Progenitor cell of endocrine pancreas (in vitro differentiated cells): Measurements from ENCODE around the gene NCAM2. TPM values are rescaled to one million over a fixed set of nuclear protein-coding genes. Genes with fewer than 3 reads are reported as not detected.

ENCODE experiments used
- DNase-seq: peaks from one replicate; pipeline ENCODE4 v3.0.0; 2021; ENCODE audit warnings: low spot score; ENCODE audit not compliant: unreplicated experiment
- H3K27ac Mint-ChIP-seq: 2 replicates; pipeline ENCODE4 v1.8.0; 2021; ENCODE audit warnings: mild to moderate bottlenecking, moderate library complexity, mixed read lengths
- H3K27me3 Mint-ChIP-seq: 2 replicates; pipeline ENCODE4 v1.8.0; 2021; ENCODE audit warnings: mixed read lengths
- H3K36me3 Mint-ChIP-seq: 2 replicates; pipeline ENCODE4 v1.8.0; 2022; ENCODE audit warnings: mixed read lengths; ENCODE audit not compliant: insufficient read depth
- H3K4me1 Mint-ChIP-seq: 2 replicates; pipeline ENCODE4 v1.8.0; 2021; ENCODE audit warnings: low read depth, mixed read lengths
- H3K4me3 Mint-ChIP-seq: 2 replicates; pipeline ENCODE4 v1.8.0; 2021; ENCODE audit warnings: low read depth, mild to moderate bottlenecking, moderate library complexity, mixed read lengths
- H3K9me3 Mint-ChIP-seq: 2 replicates; pipeline ENCODE4 v1.8.0; 2021; ENCODE audit warnings: low read depth, mixed read lengths
- CTCF ChIP-seq: fragments of 200-600 bp; sonication (generic); IDR thresholded peaks from one replicate; pipeline ENCODE4 v1.5.0; 2021; ENCODE audit warnings: antibody characterized with exemption, mild to moderate bottlenecking; ENCODE audit not compliant: unreplicated experiment
- total RNA-seq: library from RNA; stranded (reverse); gene quantifications from 2 replicates; pipeline ENCODE4 v1.2.1, GENCODE V29; 2021

Gene NCAM2
- total RNA-seq, 1 donor from 2014 or later = 0.60 TPM

GRCh38 chr21:21159253-21159899, 161.2 kb downstream of the NCAM2 start:
- TF ChIP-seq CTCF = no peak
- no peak overlapping the region for H3K27ac Mint-ChIP-seq
- no peaks in the 10 kb centered on the region for H3K36me3 Mint-ChIP-seq
- H3K4me1 Mint-ChIP-seq = no peaks in the 10 kb centered on the region
- no peaks in the 10 kb centered on the region for H3K9me3 Mint-ChIP-seq
- no peak for DNase-seq
- no peak overlapping the region for H3K4me3 Mint-ChIP-seq
- no peaks in the 10 kb centered on the region for H3K27me3 Mint-ChIP-seq

GRCh38 chr21:21162786-21163185, 164.6 kb downstream of the NCAM2 start:
- H3K27me3 Mint-ChIP-seq = no peaks in the 10 kb centered on the region
- DNase-seq = no peak
- no peak overlapping the region for H3K27ac Mint-ChIP-seq
- H3K36me3 Mint-ChIP-seq = no peaks in the 10 kb centered on the region
- H3K9me3 Mint-ChIP-seq = peaks cover 8% of the 10 kb centered on the region
- TF ChIP-seq CTCF = no peak
- no peaks in the 10 kb centered on the region for H3K4me1 Mint-ChIP-seq
- no peak overlapping the region for H3K4me3 Mint-ChIP-seq

- no peaks in the 10 kb centered on the region for H3K36me3 Mint-ChIP-seq
- H3K27ac Mint-ChIP-seq = no peak overlapping the region
- peak; percentile 15 for DNase-seq
- peak; percentile 79 for TF ChIP-seq CTCF
- H3K27me3 Mint-ChIP-seq = no peaks in the 10 kb centered on the region
- H3K4me1 Mint-ChIP-seq = no peaks in the 10 kb centered on the region
- peaks cover 8% of the 10 kb centered on the region for H3K9me3 Mint-ChIP-seq
- no peak overlapping the region for H3K4me3 Mint-ChIP-seq
Measured at GRCh38 chr21:21163904-21164303, 165.7 kb downstream of the NCAM2 start.

- no peaks in the 10 kb centered on the region for H3K4me1 Mint-ChIP-seq
- no peak for TF ChIP-seq CTCF
- peaks cover 8% of the 10 kb centered on the region for H3K9me3 Mint-ChIP-seq
- H3K4me3 Mint-ChIP-seq = no peak overlapping the region
- H3K27me3 Mint-ChIP-seq = no peaks in the 10 kb centered on the region
- no peaks in the 10 kb centered on the region for H3K36me3 Mint-ChIP-seq
- DNase-seq = no peak
- H3K27ac Mint-ChIP-seq = no peak overlapping the region
Measured at GRCh38 chr21:21165063-21165645, 166.9 kb downstream of the NCAM2 start.

- no peak for TF ChIP-seq CTCF
- Mint-ChIP-seq H3K27ac (no peak overlapping the region), H3K27me3 (no peaks in the 10 kb centered on the region), H3K4me1 (no peaks in the 10 kb centered on the region), H3K9me3 (no peaks in the 10 kb centered on the region), H3K4me3 (no peak overlapping the region), H3K36me3 (no peaks in the 10 kb centered on the region)
- DNase-seq = no peak
Measured at GRCh38 chr21:21174676-21175075, 176.5 kb downstream of the NCAM2 start.
